ENCODE data around the gene AP3M1. TPM values are rescaled to one million over a fixed set of nuclear protein-coding genes. Genes with fewer than 3 reads are reported as not detected.

AP3M1 gene
- polyA plus RNA-seq, 2 of the 4 experiments (the other 2 are of a cell fraction): 39.0 to 83.0 TPM

DNA sequence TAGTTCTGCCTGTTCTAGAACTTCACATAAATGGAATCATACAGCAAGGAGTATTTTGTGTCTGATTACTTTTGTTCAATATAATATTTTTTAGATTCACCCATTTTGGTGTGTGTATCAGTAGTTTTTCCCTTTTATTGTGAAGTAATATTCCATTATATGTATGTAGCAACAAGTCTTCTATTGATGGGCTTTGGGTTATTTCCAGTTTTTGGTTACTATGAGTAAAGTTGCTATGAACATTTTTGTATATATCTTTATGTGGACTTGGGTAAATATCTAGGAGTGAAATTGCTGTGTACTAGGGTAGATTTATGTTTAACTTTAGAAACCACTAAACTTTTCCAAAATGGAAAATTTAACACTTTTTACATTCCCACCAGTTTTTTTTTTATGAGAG is 36.0 kb upstream of the AP3M1 start:
- TF ChIP-seq MYC (IDR thresholded peaks at IDR 0.05; ENCODE audit: borderline replicate concordance, low read length): no peak
- no peak for DNase-seq (ENCODE audit: low read depth in 1 of 2, low spot score in 1 of 2)
- Histone ChIP-seq H3K4me3 (no peak overlapping the region), H3K4me2 (peak overlapping the region; percentile 33; the same call in 2 of the 3 replicates), H3K4me1 (peaks cover 38% of the 10 kb centered on the region), H3K9me3 (no peaks in the 10 kb centered on the region), H3K27ac (no peak overlapping the region)
- ATAC-seq: no peak
- no peak for FAIRE-seq
- POLR2A ChIA-PET: no interaction called here
- CTCF ChIA-PET: no interaction called here

GRCh38 chr10:74179111-74179710 is 28.6 kb upstream of the AP3M1 start:
- no peak for FAIRE-seq
- TF ChIP-seq MAZ (IDR thresholded peaks at IDR 0.05; ENCODE audit: borderline replicate concordance, low read depth, low read length): no peak
- TF ChIP-seq HOXB5 (CRISPR knock-in tag; IDR thresholded peaks at IDR 0.05): peak; percentile 84; the same call in 1 of the 2 replicates
- no peak for TF ChIP-seq TFCP2L1 (CRISPR knock-in tag; IDR thresholded peaks at IDR 0.05)
- TF ChIP-seq HEYL (CRISPR knock-in tag; IDR thresholded peaks at IDR 0.05): peak; percentile 78
- peak; percentile 22; the same call in 1 of the 2 replicates for TF ChIP-seq HOXB13 (CRISPR knock-in tag; IDR thresholded peaks at IDR 0.05; ENCODE audit: low read depth)
- peak; percentile 34; the same call in 1 of the 2 replicates for TF ChIP-seq NPAS2 (CRISPR knock-in tag; IDR thresholded peaks at IDR 0.05; ENCODE audit: borderline replicate concordance)
- TF ChIP-seq, protein P1, sequence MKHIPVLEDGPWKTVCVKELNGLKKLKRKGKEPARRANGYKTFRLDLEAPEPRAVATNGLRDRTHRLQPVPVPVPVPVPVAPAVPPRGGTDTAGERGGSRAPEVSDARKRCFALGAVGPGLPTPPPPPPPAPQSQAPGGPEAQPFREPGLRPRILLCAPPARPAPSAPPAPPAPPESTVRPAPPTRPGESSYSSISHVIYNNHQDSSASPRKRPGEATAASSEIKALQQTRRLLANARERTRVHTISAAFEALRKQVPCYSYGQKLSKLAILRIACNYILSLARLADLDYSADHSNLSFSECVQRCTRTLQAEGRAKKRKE (CRISPR knock-in tag; IDR thresholded peaks at IDR 0.05; ENCODE audit: low read depth): peak; percentile 96
- no peak for TF ChIP-seq CBX8 (IDR thresholded peaks at IDR 0.05)
- 0 out of 2 replicates have a peak, but pooled peaks have one; percentile 59 for TF ChIP-seq TP53 (CRISPR knock-in tag; IDR thresholded peaks at IDR 0.05)
- no peak for TF ChIP-seq RFX5 (IDR thresholded peaks at IDR 0.05)
- no peak for TF ChIP-seq ESRRA (IDR thresholded peaks at IDR 0.05; ENCODE audit: borderline replicate concordance, low read length)
- no peak for TF ChIP-seq PHF8 (IDR thresholded peaks at IDR 0.05; ENCODE audit: borderline replicate concordance, low read depth)
- H3K4me2 ChIP-seq: peak overlapping the region; percentile 5; the same call in 1 of the 3 replicates
- ChIA-PET CTCF (interaction anchor here (0.9 to 1.5 kb wide), 4 partner anchors 10 to 26 kb away, joined by 3 to 4 read pairs (median 3); no protein-coding TSS in a partner anchor), POLR2A (no interaction called here)
- no peak for DNase-seq (ENCODE audit: low read depth in 1 of 2, low spot score in 1 of 2)
- no peak for ATAC-seq
- H3K27ac ChIP-seq: no peak overlapping the region
- WGBS (ENCODE audit: missing lambda C conversion rate): 84% methylated on average over 2 of the region's 2 CpGs
- no peaks in the 10 kb centered on the region for H3K9me3 ChIP-seq
- no peak overlapping the region for H3K4me3 ChIP-seq
- H3K4me1 ChIP-seq: peaks cover 23% of the 10 kb centered on the region

DNA sequence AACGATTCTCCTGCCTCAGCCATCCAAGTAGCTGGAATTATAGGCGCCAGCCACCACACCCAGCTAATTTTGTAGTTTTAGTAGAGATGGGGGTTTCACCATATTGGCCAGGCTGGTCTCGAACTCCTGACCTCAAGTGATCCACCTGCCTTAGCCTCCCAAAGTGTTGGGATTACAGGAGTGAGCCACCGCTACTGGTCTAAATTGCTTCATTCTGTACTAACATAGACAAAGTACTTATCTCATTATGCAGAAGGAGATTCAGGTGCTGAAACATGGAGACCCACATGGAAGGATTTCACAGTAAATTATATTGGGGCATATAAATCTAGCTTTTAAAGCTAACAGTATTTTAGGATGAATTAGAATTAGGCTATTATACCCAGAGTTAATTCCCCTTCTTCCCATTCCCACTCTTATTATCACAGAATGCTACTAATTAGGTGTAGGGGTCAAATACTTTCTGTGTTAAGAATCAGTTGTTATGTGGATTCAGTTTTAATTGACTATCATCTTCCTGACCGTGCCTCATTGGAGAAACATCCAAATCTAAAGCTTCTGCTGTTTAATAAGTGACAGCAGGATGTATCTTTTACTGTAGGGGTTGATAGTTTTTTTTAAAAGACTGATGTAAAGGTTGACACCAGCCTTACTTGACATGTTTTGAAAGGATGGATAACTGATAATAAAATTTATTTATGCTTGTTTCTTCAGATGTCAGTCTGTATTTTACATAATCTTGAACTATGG is 27.6 kb upstream of the AP3M1 start:
- WGBS (ENCODE audit: missing lambda C conversion rate): 91% methylated on average over 5 of the region's 5 CpGs
- CTCF ChIA-PET: interaction anchor here (0.9 to 1.5 kb wide), 3 partner anchors 11 to 35 kb away, joined by 3 to 7 read pairs (median 3); no protein-coding TSS in a partner anchor
- no peaks in the 10 kb centered on the region for H3K9me3 ChIP-seq
- H3K27ac ChIP-seq: no peak overlapping the region
- no peak overlapping the region for H3K4me3 ChIP-seq
- DNase-seq (ENCODE audit: low read depth in 1 of 2, low spot score in 1 of 2) (no peak), FAIRE-seq (no peak), ATAC-seq (no peak)
- POLR2A ChIA-PET: no interaction called here
- peak overlapping the region; percentile 3; the same call in 1 of the 3 replicates for H3K4me2 ChIP-seq
- peaks cover 23% of the 10 kb centered on the region for H3K4me1 ChIP-seq
- no peak for TF ChIP-seq EP300 (IDR thresholded peaks at IDR 0.05)
- TF ChIP-seq, protein P2, sequence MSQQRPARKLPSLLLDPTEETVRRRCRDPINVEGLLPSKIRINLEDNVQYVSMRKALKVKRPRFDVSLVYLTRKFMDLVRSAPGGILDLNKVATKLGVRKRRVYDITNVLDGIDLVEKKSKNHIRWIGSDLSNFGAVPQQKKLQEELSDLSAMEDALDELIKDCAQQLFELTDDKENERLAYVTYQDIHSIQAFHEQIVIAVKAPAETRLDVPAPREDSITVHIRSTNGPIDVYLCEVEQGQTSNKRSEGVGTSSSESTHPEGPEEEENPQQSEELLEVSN (IDR thresholded peaks at IDR 0.05; ENCODE audit: borderline replicate concordance, low read depth): no peak

DNA sequence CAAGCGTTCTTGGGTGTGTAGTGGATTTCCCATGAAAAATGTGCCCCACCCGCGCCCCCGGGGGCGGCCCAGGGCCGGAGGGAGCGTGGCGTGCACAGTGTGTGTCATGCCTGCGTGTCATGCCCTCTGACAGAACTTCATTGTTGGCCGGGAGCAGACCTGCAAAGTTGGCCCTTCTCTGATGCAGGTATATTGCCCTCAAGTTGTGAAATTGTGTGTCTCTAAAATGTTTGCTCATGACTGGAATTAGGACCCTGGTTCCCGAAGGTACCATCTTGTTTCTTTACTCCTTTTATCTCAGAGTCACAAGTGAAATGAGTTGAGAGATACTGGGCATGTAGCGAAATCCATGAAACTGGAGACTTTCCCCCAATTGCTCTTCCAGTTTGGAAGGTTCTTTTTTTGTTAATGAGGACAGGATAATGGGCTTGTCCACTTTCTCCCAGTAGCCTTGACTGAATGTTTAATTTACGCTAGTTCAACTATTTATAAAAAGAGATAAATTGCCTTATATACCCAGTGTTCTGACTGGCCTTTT is 26.6 kb upstream of the AP3M1 start:
- Histone ChIP-seq H3K4me3 (peak overlapping the region; percentile 67), H3K4me1 (peaks cover 23% of the 10 kb centered on the region), H3K4me2 (peak overlapping the region; percentile 79), H3K27ac (peak overlapping the region; percentile 77 to 86), H3K9me3 (no peaks in the 10 kb centered on the region)
- WGBS (ENCODE audit: missing lambda C conversion rate): 15% methylated on average over 13 of the region's 13 CpGs
- POLR2A ChIA-PET: interaction anchor here (1.0 to 1.5 kb wide), 6 partner anchors 13 to 291 kb away, joined by 3 to 11 read pairs (median 4); partner anchors contain the start of genes ADK and AP3M1
- FAIRE-seq (no peak), DNase-seq (ENCODE audit: low read depth in 1 of 2, low spot score in 1 of 2) (peak in 1 of 2 experiments; percentile 27), ATAC-seq (peak; percentile 41 to 44; a peak in 5 of 6 replicates)
- CTCF ChIA-PET: interaction anchor here (0.8 to 1.6 kb wide), 3 partner anchors 36 to 52 kb away, joined by 3 to 7 read pairs (median 4); no protein-coding TSS in a partner anchor
- TF ChIP-seq CTCF (IDR thresholded peaks at IDR 0.05): no peak
- no peak for TF ChIP-seq HOXA7 (CRISPR knock-in tag; IDR thresholded peaks at IDR 0.05)
- no peak for TF ChIP-seq RCOR1 (IDR thresholded peaks at IDR 0.05; ENCODE audit: low read depth, low read length)
- no peak for TF ChIP-seq HOXB5 (CRISPR knock-in tag; IDR thresholded peaks at IDR 0.05)
